Cardiac muscle cell (in vitro differentiated cells and primary cell): Measurements from ENCODE around the gene OR2G2. TPM values are rescaled to one million over a fixed set of nuclear protein-coding genes. Genes with fewer than 3 reads are reported as not detected.

Source experiments
- DNase-seq, 2 donors: peaks; one replicate each; pipeline versions ENCODE4 v3.0.0 to v3.0.0-alpha.2; 2010 to 2017; ENCODE audit warnings: low read depth in 1 of 2, low spot score in 1 of 2
- H3K27ac ChIP-seq: fragments of 200-600 bp; sonication (generic); 2 replicates; pipeline ENCODE4 v1.5.1; 2016
- H3K27me3 ChIP-seq: fragments of 200-600 bp; sonication (generic); 2 replicates; pipeline ENCODE4 v1.6.0; 2016; ENCODE audit warnings: control low read depth
- H3K36me3 ChIP-seq: fragments of 200-600 bp; sonication (generic); 2 replicates; pipeline ENCODE4 v1.5.1; 2016; ENCODE audit warnings: control low read depth
- H3K4me1 ChIP-seq: fragments of 200-600 bp; sonication (generic); 2 replicates; pipeline ENCODE4 v1.8.1; 2017; ENCODE audit warnings: low read depth, mild to moderate bottlenecking, mixed run types
- H3K4me3 ChIP-seq: fragments of 200-600 bp; sonication (generic); 2 replicates; pipeline ENCODE4 v1.5.1; 2016; ENCODE audit warnings: mild to moderate bottlenecking
- H3K9me3 ChIP-seq: fragments of 200-600 bp; sonication (generic); 2 replicates; pipeline ENCODE4 v1.5.1; 2017; ENCODE audit warnings: low read depth, mild to moderate bottlenecking, control low read depth
- CTCF ChIP-seq: IDR thresholded peaks from 2 replicates; pipeline ENCODE4 v1.5.1; 2012; ENCODE audit warnings: low read depth, mild to moderate bottlenecking, low read length
- polyA plus RNA-seq: library from polyadenylated mRNA; unstranded; fragments of >200 nt; fragmentation: Nextera tagmentation; extraction: Ambion mirVana; gene quantifications from 2 replicates; pipeline ENCODE4 v1.2.1, GENCODE V29; 2016
- total RNA-seq: library from RNA; depleted of rRNA; stranded (reverse); fragments of >200 nt; gene quantifications from 2 replicates; pipeline ENCODE4 v1.2.3, GENCODE V29; 2016

The OR2G2 gene
- total RNA-seq (not detected in 2 replicates), polyA plus RNA-seq (not detected in 2 replicates)

- no peak for TF ChIP-seq CTCF
- H3K4me3 ChIP-seq = no peak within 1 kb of the TSS
Measured at GRCh38 chr1:247588060-247588459, at the start of gene OR2G2. Gene OR2G2 (plus strand): TSS chr1:247588360. CDS start chr1:247588360, 0 bp downstream.

GRCh38 chr1:247538561-247538960, 49.6 kb upstream of the OR2G2 start:
- Histone ChIP-seq H3K36me3 (no peaks in the 10 kb centered on the region), H3K4me3 (no peak overlapping the region), H3K27me3 (no peaks in the 10 kb centered on the region), H3K27ac (no peak overlapping the region), H3K4me1 (no peaks in the 10 kb centered on the region), H3K9me3 (no peaks in the 10 kb centered on the region)
- DNase-seq = no peak
- TF ChIP-seq CTCF = no peak

More at GRCh38 chr1:247588060-247588459, at the start of gene OR2G2:
- Histone ChIP-seq H3K27me3 (no peaks in the 10 kb centered on the region), H3K4me1 (no peaks in the 10 kb centered on the region), H3K27ac (no peak within 1 kb of the TSS), H3K36me3 (no peaks in the 10 kb centered on the region), H3K9me3 (no peaks in the 10 kb centered on the region)
- DNase-seq = no peak

GRCh38 chr1:247539215-247539614, 48.9 kb upstream of the OR2G2 start:
- no peak for DNase-seq
- Histone ChIP-seq H3K4me3 (no peak overlapping the region), H3K27me3 (no peaks in the 10 kb centered on the region), H3K4me1 (no peaks in the 10 kb centered on the region), H3K27ac (no peak overlapping the region), H3K9me3 (no peaks in the 10 kb centered on the region), H3K36me3 (no peaks in the 10 kb centered on the region)
- no peak for TF ChIP-seq CTCF

- TF ChIP-seq CTCF = no peak
- no peaks in the 10 kb centered on the region for H3K4me1 ChIP-seq
- no peaks in the 10 kb centered on the region for H3K27me3 ChIP-seq
- H3K27ac ChIP-seq = no peak overlapping the region
- no peak overlapping the region for H3K4me3 ChIP-seq
- no peaks in the 10 kb centered on the region for H3K9me3 ChIP-seq
- no peaks in the 10 kb centered on the region for H3K36me3 ChIP-seq
- DNase-seq = no peak
Measured at GRCh38 chr1:247540581-247540980, 47.6 kb upstream of the OR2G2 start.

- no peaks in the 10 kb centered on the region for H3K36me3 ChIP-seq
- no peak overlapping the region for H3K4me3 ChIP-seq
- H3K4me1 ChIP-seq = no peaks in the 10 kb centered on the region
- no peak for DNase-seq
- no peak for TF ChIP-seq CTCF
- no peaks in the 10 kb centered on the region for H3K27me3 ChIP-seq
- H3K27ac ChIP-seq = no peak overlapping the region
- no peaks in the 10 kb centered on the region for H3K9me3 ChIP-seq
Measured at GRCh38 chr1:247542811-247543210, 45.3 kb upstream of the OR2G2 start.

GRCh38 chr1:247548092-247548491, 40.1 kb upstream of the OR2G2 start:
- no peak overlapping the region for H3K27ac ChIP-seq
- H3K27me3 ChIP-seq = no peaks in the 10 kb centered on the region
- no peak for TF ChIP-seq CTCF
- no peaks in the 10 kb centered on the region for H3K36me3 ChIP-seq
- no peak overlapping the region for H3K4me3 ChIP-seq
- DNase-seq = no peak
- H3K9me3 ChIP-seq = no peaks in the 10 kb centered on the region
- no peaks in the 10 kb centered on the region for H3K4me1 ChIP-seq
